ENCODE measurements around the gene DTNB. TPM values are rescaled to one million over a fixed set of nuclear protein-coding genes. Genes with fewer than 3 reads are reported as not detected.

The DTNB gene
- total and polyA plus RNA-seq, 2 experiments from 2014 or later = 31.3 to 33.4 TPM

- H3K4me3 ChIP-seq = no peak overlapping the region
- TF ChIP-seq CTCF (IDR thresholded peaks at IDR 0.05; ENCODE audit: low read depth, low read length) = no peak
- H3K9me3 ChIP-seq (ENCODE audit: low read depth) = no peaks in the 10 kb centered on the region
- no peaks in the 10 kb centered on the region for H3K27me3 ChIP-seq
- H3K36me3 ChIP-seq = no peaks in the 10 kb centered on the region
- DNase-seq (ENCODE audit: low read depth in 1 of 2, low spot score in 1 of 2) = no peak
- no peak overlapping the region for H3K27ac ChIP-seq
- no peaks in the 10 kb centered on the region for H3K4me1 ChIP-seq (ENCODE audit: low read depth)
Observed at GRCh38 chr2:25682082-25682481, 8.7 kb upstream of the DTNB start.

GRCh38 chr2:25677877-25678276, 4.5 kb upstream of the DTNB start:
- Histone ChIP-seq H3K27me3 (peaks cover 6% of the 10 kb centered on the region), H3K36me3 (no peaks in the 10 kb centered on the region), H3K9me3 (ENCODE audit: low read depth) (no peaks in the 10 kb centered on the region), H3K4me3 (no peak overlapping the region), H3K27ac (no peak overlapping the region), H3K4me1 (ENCODE audit: low read depth) (no peaks in the 10 kb centered on the region)
- no peak for DNase-seq (ENCODE audit: low read depth in 1 of 2, low spot score in 1 of 2)
- TF ChIP-seq CTCF (IDR thresholded peaks at IDR 0.05; ENCODE audit: low read depth, low read length) = no peak

- no peak overlapping the region for H3K27ac ChIP-seq
- H3K9me3 ChIP-seq (ENCODE audit: low read depth) = no peaks in the 10 kb centered on the region
- no peaks in the 10 kb centered on the region for H3K36me3 ChIP-seq
- peaks cover 6% of the 10 kb centered on the region for H3K27me3 ChIP-seq
- H3K4me1 ChIP-seq (ENCODE audit: low read depth) = no peaks in the 10 kb centered on the region
- peak in 1 of 2 donors; percentile 30 for DNase-seq (ENCODE audit: low read depth in 1 of 2, low spot score in 1 of 2)
- TF ChIP-seq CTCF (IDR thresholded peaks at IDR 0.05; ENCODE audit: low read depth, low read length) = no peak
- H3K4me3 ChIP-seq = peak overlapping the region; percentile 33
Observed at GRCh38 chr2:25674077-25674362, 643 bp upstream of the DTNB start.

GRCh38 chr2:25672494-25673299, 680 bp downstream of the DTNB start:
- Histone ChIP-seq H3K36me3 (no peaks in the 10 kb centered on the region), H3K27ac (peak overlapping the region; percentile 90), H3K9me3 (ENCODE audit: low read depth) (no peaks in the 10 kb centered on the region), H3K27me3 (peaks cover 6% of the 10 kb centered on the region), H3K4me3 (peak overlapping the region; percentile 99), H3K4me1 (ENCODE audit: low read depth) (no peaks in the 10 kb centered on the region)
- TF ChIP-seq CTCF (IDR thresholded peaks at IDR 0.05; ENCODE audit: low read depth, low read length) = no peak
- DNase-seq (ENCODE audit: low read depth in 1 of 2, low spot score in 1 of 2) = peak in 1 of 2 donors; percentile 61

- Histone ChIP-seq H3K4me1 (ENCODE audit: low read depth) (peaks cover 3% of the 10 kb centered on the region), H3K27ac (no peak overlapping the region), H3K27me3 (peaks cover 6% of the 10 kb centered on the region), H3K36me3 (no peaks in the 10 kb centered on the region), H3K9me3 (ENCODE audit: low read depth) (no peaks in the 10 kb centered on the region), H3K4me3 (no peak overlapping the region)
- DNase-seq (ENCODE audit: low read depth in 1 of 2, low spot score in 1 of 2) = no peak
- TF ChIP-seq CTCF (IDR thresholded peaks at IDR 0.05; ENCODE audit: low read depth, low read length) = no peak
Observed at GRCh38 chr2:25671622-25672021, 1.8 kb downstream of the DTNB start.
